IPS-NIHi7 (cell line): ENCODE measurements around the gene HYAL1.
"Not testable (repeated sequence)": the region's sequence is repeated elsewhere in the genome, so short reads cannot be mapped to it uniquely, and the experiment has no call there.

Source experiments
- DNase-seq: peaks from one replicate; pipeline ENCODE4 v3.0.0; 2012; ENCODE audit warnings: mixed read lengths; ENCODE audit errors: extremely low spot score

Gene HYAL1

DNA sequence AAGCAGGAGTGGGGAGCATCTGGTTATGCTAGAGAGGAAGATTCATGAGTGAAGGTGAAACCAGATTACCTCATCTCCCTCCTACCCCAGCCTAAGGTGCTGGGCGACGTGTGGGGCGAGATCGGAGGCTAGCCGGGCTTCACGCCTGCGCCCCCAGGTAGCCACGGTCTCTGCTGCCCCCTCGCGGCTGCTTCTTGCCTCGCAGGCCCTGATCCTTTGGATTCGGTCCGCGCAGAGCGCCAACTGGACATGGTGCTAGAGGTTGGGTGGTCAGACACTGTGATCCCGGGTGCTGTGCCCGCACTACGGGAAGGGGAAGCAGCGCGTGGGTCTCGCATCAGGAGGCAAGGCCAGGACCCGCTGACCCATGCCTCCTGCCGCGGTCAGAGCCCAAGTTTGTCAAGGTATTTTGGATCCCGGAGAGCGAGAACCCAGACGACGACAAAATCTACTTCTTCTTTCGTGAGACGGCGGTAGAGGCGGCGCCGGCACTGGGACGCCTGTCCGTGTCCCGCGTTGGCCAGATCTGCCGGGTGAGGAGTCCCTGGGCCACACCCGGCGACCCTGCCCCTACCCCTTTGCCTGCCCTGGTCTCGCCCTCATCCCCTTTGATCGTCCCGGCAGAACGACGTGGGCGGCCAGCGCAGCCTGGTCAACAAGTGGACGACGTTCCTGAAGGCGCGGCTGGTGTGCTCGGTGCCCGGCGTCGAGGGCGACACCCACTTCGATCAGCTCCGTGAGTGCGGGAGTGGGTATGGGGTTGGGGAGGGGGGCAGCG lies 30.3 kb downstream of the HYAL1 start:
- peak; percentile 90 for DNase-seq

DNA sequence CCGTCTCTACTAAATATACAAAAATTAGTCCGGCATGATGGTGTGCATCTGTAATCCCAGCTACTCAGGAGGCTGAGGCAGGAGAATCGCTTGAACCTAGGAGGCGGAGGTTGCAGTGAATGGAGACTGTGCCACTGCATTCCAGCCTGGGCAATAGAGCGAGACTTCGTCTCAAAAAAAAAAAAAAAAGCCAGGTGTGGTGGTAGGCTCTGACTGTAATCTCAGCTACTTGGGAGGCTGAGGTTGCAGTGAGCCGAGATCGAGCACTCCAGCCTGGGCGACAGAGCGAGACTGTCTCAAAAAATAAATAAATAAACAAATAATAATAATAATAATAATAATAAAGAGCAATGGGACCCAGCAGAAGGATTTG lies 30.9 kb downstream of the HYAL1 start:
- not testable (repeated sequence) for DNase-seq

DNA sequence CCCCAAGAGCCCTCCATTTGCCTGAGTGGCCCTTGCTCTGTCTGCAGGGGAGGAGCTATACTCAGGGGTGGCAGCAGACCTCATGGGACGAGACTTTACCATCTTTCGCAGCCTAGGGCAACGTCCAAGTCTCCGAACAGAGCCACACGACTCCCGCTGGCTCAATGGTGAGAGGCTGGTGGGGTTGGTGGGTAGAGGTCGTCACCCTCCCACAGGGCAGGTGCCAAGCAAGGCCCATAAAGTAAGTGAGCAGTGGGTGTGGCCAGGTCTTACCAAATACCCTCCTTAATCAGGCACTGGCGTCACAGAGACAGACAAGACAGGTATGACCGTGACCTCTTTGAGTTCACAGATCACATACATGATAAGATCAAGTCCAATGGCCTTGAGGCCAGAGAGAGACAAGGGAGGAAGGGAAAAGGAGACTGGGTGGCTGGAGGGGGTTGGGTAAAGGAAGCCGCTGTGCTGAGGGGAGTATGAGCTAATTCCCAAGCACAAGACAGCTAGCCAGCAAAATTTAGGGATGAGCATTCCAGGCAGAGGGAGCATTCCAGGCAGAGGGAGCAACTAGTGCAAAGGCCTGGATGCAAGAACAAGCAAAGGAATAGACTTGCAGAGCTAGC lies 31.9 kb downstream of the HYAL1 start:
- DNase-seq = no peak

DNA sequence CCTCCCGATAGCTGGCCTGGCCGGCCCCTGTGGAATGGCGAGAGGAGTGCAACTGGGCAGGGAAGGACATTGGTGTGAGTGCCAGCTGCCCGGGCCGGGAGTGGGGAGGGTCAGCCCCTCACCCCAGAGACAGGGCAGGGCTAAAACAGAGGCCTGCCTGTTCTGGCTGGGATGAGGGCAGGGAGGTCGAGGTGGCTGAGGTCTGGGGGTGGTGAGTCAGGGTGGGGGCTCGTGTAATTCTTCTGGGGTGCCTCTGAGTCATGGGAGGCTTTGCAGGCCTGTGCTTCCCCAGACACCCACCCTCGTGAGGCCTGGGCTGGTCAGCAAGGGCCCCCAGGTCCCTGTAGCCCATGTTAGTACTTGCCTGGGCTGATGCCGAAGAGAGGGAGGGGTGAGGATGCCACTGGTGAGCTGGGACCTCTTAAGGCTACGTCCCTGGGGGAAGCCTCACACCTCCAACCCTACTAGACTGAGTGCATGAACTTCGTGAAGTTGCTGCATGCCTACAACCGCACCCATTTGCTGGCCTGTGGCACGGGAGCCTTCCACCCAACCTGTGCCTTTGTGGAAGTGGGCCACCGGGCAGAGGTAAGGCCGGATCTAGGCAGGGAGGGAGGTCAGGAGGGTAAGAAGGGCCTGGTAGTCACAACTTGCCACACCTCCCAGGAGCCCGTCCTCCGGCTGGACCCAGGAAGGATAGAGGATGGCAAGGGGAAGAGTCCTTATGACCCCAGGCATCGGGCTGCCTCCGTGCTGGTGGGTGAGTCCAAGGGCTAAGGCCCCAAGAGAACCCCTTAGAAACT lies 32.8 kb downstream of the HYAL1 start:
- no peak for DNase-seq

DNA sequence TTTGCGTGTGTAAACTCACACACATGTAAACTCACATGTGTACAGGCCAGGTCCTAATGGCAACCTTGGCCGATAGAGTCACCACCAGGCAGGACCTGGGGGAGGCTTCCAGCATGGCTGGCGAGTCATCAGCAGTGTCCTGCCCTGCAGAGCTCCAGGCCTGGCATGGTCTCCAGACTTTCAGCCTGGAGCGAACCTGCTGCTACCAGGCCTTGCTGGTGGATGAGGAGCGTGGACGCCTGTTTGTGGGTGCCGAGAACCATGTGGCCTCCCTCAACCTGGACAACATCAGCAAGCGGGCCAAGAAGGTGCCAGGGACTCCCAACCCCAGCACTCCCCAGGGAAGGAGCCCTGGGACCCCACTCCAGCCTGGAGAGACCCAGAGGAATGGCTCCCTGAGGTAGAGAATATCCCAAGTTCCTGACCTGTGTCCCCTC lies 33.4 kb downstream of the HYAL1 start:
- no peak for DNase-seq

DNA sequence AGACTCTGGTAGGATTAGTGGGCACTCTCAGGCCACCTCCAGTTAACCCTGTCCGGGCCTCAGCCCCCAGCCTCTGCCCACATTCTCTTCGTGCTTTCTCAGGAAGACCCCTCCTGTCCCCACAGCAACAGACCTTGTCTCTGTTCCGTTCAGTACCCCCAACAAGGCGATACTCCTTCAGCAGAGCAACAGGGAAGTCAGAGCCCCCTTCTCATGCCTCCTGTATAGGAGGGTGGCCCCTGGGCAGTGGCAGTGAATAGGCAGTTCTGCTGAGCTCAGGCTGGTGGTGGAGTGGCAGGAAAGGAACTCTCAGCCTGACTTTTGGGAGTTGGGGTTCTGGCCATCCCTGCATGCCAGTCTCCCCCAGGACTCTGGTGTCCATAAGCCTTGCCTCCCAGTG lies 33.9 kb downstream of the HYAL1 start:
- DNase-seq = no peak

DNA sequence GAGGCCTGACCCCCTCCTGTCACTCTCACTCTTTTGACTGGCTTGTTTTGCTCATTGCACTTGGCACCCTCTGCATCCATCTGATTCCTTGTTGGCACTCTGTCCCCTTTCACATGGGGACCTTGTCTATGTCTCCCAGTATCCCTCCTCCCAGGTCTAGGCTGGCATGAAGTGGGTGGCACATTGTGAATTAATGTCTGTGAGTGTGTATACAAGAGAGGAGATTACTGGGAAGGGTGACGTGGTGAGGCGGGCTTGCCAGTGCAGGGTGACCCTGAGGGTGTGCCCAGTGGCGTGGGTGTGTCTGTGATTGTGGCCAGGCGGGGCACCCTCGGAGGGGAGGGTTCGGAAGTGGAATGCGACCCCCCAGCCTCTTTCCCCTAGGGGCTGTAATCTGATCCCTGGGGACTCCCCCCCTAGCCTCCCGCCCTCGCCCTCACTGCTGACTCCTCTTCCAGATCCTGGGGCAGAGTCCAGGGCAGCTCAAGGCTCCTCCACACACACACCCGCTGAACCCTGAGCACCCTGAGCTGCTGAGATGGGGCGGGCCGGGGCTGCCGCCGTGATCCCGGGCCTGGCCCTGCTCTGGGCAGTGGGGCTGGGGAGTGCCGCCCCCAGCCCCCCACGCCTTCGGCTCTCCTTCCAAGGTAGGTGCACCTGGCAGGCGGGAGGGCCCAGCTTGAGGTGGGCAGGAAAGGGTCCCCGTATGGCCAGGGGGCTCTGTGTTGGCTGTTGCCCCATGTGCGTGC lies 34.5 kb downstream of the HYAL1 start, which contains the start of gene SEMA3B:
SEMA3B (plus strand) TSS at position 445 of the 749 bp plus-strand sequence; CDS start at position 539, 94 bp downstream.
- no peak for DNase-seq

DNA sequence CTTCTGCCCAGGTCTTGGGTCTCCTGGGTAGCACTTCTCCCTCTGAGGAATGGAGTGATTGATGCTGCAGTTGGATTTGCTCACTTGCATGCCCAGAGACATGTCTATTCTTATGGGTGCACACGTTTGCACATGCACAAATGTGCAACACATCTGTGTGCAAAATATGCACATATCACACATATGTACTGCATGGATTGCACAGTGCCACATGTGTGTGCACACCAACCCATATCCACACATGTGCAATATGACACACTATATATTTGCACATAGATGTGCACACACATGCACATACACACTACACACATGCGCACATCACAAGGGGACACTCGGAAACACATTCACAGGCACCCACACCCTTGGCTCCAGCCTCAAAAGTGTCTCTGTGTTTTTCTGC lies 35.1 kb downstream of the HYAL1 start:
- DNase-seq = no peak

DNA sequence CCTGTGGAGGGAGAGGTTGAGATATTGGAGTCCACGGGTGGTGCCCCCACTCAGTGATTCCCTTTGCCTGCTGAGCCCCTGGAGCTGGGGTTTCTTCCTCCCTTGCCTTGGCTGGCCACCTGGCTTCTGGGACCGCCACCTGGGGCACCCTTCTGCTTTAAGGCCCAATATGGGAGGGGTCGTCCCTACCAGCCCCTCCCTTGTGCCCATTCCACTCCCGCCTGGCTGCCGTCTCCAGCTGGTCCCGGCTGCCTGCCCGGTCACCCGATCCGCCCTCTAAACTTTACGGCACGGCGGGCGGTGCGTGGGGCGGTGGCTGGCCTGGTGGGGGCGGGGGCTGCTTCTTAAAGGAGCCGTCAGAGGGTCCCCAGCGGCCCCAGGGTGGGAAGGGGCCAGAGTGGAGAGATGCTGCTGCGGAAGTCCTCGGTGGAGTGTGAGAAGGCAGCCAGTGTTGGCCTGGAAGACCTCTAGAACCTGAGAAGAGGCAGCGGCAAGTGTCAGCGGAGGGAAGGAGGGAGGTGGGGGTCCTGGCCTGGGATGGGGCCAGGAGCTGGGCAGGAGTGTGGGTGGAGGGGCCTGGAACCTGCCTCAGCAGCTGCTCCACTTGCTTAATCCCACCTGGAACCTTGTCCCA lies 36.0 kb downstream of the HYAL1 start:
- peak; percentile 45 for DNase-seq

DNA sequence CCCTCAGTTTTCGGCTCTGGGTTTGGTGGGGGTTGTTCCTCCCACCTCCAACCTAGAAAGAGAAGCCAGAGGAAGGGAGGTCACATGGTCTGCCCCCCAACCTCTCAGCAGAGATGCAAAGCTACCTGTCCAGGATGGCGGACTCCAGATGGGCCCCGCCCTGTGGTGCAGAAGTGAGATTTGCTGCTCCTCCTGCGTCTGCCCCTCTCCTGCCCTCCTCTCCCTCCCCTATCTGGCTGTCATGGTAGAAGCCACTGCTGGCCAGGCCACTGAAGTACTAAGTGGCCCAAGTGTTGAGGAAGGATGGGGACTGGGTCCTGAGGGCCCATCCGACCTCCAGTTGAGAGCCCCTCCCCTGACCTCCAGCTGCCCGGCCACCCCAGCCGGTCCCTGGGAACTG lies 36.5 kb downstream of the HYAL1 start:
- no peak for DNase-seq

DNA sequence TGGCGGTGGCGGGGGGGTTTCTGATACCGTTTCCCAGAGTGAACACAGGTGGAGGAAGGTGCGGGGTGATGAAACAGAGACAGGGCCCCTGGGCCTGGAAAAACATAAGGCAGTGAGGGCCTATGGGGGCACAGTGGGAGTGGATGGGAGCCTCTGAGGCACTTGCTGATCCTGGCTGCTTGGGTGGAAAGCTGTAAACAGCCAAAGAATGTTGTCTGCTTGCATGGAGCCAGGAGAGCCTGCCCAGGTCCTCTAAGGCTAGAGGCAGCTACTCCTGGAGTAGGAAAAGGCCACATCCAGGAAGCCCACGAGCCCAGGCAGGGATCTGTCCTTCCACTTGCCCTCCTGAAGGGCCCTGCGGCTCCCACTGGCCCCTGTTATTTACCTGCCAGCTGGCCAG lies 37.4 kb downstream of the HYAL1 start:
- no peak for DNase-seq

DNA sequence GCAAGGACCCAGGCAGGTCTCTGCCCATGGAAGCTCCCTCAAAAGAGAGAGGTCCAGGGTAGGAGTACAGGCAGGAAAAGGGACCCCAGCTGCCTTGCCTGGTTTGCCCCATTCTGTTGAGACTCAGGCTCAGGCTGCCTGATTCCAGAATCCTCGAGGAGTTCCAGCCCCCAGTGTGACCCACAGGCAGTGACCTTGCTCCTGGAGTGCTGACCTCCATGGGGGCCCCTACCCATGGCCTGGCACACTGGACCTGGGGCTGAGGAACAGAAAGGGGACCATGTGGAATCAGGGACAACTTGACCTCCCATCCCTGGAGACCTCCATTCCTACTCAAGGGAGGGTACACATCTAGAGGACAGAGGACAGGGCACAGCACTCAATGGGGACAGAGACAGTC lies 37.8 kb downstream of the HYAL1 start:
- DNase-seq = no peak

DNA sequence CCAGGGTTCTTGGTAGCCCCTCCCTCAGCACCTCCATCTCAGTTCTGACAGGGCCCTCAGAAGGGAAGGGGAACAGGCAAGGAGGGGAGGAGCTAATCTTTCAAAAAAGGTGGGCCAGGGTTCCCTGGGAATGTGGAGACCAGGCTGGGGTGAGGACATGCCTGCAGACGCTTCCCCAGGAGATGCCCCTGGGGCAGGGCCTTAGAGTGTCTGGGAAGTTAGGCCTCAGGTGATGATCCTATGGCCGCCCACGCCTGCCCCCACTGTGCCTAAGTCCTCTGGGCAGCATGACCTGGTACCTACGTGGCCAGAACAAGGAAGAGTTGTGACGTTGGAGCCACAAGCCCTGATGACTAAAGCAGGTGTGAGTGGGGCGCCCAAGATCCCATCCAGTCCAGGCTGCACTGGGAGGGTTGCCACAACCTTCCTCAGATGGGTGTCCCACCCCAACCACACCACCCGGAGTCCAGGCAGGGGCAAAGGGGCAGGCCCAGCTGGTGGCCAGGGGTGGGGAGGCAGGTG lies 38.3 kb downstream of the HYAL1 start:
- peak; percentile 94 for DNase-seq

DNA sequence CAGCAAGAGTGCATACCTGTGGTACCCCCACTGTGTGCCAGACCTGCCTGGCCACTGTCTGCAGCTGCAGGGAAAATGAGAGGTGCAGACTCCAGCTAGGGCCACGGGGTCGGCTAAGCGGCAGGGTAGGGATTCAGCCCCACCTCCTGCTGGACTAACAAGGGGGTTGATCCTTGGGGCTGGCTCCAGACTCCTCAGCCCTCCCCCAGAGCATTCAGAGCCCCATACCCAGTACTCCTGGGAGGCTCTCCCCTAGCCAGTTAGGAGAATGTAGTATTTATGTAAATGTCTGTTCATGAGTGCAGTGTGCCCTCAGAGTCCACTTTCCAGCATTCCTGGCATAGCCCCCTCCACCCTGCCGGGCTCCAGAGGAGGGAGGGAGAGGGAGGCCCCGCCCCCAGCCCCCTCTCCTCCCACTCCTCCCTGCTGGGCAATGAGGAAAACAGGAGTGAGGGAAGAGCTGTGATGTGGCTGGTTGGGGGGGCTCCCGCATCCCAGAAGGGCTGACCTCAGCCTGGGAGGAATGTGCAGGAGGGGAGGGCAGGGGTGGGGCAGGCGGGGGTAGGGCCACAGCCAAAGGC lies 38.9 kb downstream of the HYAL1 start:
- DNase-seq = peak; percentile 83

DNA sequence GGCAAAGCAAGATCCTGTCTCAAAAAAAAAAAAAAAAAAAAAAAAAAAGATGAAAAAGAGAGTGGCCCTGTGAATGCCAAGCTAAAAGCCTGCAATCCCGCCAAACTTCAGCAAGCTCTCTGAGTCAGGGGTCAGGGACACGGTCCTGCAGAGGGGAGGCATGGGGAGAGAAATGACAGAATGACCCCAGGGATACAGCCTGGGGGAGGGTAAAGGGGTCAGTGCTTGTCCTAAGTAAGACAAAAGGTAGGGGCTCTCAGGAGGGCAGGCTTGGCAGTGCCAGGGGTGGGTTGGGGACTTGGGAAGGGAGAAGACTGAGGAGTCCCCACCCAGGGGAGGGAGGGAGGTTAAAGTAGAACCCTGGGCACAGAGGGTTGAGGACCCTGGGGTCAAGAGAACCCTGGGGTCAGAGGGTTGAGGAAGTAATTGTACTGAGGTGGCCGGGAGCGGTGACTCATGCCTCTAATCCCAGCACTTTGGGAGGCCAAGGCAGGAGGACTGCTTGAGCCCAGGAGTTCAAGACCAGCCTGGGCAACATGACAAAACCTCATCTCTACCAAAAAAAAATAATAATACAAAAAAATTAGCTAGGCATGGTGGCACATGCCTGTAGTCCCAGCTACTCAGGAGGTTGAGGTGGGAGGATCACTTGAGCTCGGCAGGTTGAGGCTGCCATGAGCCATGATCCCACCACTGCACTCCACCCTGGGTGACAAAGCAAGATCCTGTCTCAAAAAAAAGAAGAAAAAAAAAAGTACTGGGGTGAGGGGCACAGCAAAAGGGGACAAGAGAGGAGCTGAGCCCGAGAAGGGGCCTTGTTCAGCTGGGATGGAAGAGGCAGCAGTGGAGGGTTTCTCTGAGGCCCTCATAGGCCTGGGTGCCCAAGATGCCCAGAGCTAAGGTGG lies 39.6 kb downstream of the HYAL1 start:
- no peak for DNase-seq

DNA sequence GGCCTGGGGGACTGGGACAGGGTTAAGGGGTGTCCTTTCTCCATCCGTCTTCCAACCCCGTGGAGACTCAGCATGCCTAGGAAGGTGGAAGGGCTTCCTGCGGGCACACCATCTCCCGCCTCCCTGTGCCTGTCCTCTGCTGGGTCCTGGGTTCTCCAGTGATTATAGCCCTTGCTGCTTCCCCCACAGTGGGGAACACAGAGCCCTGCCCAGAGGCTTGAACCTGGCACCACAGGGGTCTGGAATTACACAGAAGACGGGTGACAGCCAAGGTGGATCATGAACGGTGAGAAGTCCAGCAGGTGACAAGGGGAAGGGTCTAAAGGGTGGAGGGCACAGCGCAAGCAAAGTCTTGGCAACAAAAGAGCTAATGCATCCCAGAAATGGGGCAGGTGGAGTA lies 40.6 kb downstream of the HYAL1 start:
- no peak for DNase-seq

DNA sequence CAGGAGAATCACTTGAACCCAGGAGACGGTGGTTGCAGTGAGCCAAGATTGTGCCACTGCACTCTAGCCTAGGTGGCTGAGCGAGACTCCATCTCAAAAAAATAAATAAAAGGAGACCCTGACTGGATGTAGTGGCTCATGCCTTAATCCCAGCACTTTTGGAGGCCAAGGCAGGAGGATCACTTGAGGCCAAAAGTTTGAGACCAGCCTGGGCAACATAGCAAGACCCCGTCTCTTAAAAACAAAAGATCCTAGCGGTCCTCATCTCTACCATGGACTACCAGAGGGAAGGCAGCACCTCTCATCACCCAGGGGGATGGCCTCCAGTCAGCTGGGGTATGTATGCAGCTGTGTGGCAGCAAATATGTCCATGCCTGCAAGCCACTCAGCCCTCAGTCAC lies 41.2 kb downstream of the HYAL1 start:
- not testable (repeated sequence) for DNase-seq

DNA sequence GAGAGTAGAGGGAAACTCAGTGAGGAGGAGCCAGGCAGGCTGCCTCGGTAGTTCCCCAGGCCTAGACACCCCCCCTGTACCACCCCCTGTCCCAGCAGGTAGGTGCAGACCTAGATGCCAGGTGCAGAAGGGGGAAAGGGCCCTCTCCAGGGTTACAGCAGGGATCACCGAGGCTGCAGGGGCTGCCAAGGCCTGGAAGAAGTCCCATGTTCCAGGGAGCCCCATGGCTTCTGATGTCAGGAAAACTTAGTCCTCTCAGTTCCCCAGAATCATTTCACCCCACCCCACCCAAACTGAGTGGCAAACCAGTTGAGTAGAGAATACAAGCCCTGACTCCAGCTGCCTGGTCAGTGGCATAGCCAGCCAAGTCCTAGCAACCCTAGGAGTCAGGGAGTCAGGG lies 41.9 kb downstream of the HYAL1 start:
- DNase-seq = no peak

DNA sequence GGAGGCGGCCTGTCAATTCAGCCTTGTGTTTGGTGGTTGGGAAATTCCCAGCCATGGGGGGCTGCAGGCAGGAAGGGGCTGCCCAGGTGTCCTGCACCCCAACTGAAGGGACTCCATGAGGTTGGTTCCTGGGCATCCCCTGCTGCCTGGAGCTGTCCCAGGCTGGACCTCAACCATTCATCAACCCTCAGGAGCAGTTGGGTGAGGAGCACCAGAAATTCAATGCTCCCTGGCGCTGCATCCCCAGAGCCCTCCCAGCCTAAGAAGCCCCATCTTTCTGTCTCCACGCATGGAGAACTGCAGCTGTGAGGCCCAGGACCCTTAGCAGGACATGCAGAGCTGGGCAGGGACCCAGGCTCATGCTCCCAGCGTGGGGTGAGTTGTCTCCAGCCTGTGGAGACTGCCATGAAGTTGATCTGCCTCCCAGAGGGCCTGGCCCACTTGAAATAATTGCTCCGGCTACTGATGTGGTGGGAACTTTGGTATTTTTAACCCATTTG lies 42.4 kb downstream of the HYAL1 start:
- DNase-seq = no peak
